ENCODE measurements around the gene AGO1. TPM values are rescaled to one million over a fixed set of nuclear protein-coding genes. Genes with fewer than 3 reads are reported as not detected.
"Not testable (repeated sequence)": the region's sequence is repeated elsewhere in the genome, so short reads cannot be mapped to it uniquely, and the experiment has no call there.

The AGO1 gene
- total RNA-seq, 2 experiments from 2014 or later, result 41.6 to 43.2 TPM

DNA sequence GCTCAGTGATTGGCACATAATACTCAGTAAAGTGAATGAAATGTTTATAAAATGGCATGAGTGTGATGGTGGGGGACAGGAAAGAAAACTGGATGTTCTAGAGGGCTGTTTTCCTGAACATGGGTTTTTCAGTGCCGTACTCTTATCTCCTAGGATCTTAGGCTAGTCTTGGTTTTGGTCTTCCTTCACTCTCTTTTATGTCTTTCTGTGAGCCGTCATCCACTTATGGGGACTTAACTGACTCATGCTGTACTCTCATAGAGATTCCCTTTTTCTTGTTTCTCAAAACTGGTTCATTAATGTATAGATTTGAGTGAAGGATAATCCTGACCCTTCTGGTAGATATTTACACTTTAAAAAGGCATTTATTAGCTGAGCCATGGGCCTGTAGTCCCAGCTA, 64.5 kb downstream of the AGO1 start:
- ChIA-PET POLR2A (no interaction called here), CTCF (no interaction called here)

DNA sequence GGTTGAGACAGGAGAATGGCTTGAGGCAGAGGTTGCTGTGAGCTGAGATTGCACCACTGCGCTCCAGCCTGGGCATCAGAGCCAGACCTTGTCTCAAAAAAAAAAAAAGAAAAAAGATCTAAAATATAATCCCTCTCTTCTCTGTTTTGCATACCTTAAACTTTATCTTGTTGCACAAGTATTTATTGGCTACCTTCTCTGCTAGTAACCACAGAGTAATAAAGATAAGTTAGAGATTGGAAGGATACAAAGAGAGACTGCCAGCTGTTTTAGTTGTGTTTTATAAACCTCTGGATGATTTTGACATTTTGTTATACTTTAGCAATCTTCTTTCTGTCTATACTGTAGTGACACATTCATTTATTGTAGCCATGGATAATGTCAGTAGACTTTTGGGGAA, 75.5 kb downstream of the AGO1 start:
- CTCF ChIA-PET, result no interaction called here

DNA sequence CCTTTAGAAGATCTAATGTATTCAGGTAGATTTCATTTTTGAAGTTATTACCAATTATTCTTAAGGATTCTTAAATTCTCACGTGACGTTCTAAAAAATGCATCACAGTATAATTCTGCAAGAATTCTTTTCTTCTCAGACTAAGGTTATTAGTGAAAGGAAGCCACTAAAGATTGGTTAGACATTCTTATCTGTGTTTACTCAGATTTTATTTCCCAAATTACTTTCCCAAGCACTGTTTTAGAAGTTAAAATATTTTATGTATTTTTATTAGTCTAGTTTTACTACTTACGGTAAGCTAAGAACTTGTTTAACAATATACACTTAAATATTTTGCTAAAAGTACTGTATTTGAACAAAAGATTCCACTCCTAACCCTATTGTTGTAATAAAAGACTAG, 76.3 kb downstream of the AGO1 start:
- CTCF ChIA-PET, result no interaction called here
- POLR2A ChIA-PET, result no interaction called here

More for the DNA sequence above, 75.5 kb downstream of the AGO1 start:
- POLR2A ChIA-PET, result no interaction called here

DNA sequence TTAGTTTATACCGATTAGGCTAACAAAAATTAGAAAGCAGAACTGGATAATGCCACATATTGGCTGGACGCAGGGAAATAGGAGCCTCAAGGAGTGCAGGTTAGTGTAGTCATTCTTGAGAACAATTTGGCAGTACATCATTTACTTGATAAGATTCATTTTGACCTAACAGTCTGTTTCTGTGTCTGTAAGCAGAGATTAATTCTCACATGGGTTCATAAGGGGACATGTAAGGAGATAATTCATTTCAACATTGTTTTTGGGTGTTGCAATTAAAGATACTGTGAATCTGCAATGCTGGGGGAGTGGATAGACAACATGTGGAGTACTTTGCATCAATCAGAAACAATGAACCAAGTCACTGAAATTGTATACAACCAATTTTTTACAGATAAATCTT, 79.9 kb downstream of the AGO1 start:
- CTCF ChIA-PET, result no interaction called here

DNA sequence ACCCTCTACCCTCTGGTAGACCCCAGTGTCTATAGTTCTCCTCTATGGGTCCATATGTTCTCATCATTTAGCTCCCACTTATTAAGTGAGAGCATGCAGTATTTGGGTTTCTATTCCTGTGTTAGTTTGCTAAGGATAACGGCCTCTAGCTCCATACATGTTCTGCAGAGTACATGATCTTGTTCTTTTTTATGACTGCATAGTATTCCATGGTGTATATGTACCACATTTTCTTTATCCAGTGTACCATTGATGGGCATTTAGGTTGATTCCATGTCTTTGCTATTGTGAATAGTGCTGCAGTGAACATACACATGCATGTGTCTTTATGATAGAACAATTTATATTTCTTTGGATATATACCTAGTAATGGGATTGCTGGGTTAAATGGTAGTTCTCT, 81.3 kb downstream of the AGO1 start:
- POLR2A ChIA-PET, CTCF ChIA-PET: not testable (repeated sequence)

More for the DNA sequence above, 79.9 kb downstream of the AGO1 start:
- POLR2A ChIA-PET, result no interaction called here

DNA sequence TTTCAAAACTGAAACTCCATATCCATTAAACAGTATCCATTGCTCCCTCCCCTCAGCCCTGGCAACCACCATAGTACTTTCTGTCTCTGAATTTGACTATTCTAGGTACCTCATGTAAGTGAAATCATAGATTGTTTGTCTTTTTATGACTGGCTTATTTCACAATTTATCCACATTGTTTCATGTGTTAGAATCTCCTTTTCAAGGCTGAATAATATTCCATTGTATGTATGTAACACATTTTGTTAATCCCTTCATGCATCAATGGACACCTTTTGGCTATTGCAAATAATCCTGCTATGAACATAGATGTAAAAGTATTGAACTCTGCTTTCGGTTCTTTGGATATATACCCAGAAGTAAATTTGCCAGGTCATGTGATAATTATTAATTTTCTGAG, 85.4 kb downstream of the AGO1 start:
- ChIA-PET CTCF (no interaction called here), POLR2A (no interaction called here)

DNA sequence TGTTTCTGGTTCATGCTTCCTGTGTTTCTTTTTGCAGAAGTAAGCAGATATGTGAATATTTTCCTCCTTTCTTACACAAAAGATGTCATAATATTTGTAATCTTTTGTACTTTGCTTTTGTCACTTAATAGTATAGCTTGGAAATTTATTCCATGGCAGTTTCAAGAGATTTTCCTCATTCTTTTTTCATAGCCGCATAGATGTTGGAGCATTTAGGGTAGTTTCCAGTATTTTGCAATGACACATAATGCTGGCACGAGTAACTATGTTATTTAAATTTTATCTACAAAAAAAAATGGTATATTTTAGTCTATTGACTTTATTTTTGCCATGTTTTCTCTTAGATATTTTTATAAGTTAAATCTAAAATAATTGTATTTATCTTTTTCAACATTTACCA, 88.6 kb downstream of the AGO1 start:
- ChIA-PET CTCF (no interaction called here), POLR2A (no interaction called here)

DNA sequence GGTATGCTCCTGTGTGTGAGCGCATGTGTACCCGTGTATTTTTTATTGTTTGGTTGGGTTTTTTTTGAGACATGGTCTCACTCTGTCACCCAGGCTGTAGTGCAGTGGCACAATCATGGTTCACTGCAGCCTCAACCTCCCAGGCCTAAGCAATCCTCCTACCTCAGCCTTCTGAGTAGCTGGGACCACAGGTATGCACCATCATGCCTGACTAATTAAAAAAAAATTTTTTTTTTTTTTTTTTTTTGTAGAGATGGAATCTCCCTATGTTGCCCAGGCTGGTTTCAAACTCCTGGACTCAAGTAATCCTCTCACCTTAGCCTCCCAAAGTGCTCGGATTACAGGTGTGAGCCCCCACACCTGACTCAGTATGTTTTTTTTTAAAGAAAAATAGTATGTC, 89.6 kb downstream of the AGO1 start:
- POLR2A ChIA-PET, CTCF ChIA-PET: not testable (repeated sequence)

DNA sequence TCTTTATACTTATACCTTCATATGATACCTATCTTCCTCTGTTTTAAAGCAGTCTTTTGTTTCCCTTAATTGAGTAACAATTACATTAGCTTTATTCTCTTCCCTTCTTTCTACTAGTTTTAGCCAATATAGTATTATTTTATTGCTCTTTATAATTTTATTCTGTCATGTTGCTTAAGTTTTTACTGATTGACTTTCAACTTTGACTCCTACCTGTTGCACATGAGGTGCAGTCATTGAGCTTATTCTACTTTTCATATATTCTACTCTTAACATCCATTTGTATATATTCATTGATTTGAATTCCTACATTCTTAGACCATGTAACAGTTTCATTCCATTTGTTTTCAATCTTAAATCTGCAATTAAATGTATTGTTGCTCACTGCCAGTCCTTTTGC, 97.1 kb downstream of the AGO1 start:
- CTCF ChIA-PET, result no interaction called here
- POLR2A ChIA-PET, result no interaction called here

Other genes with a start within 250 kb of the AGO1 start
- gene PSMB2, start 241.7 kb upstream of the AGO1 start, total RNA-seq, result 100 to 1,000 TPM; 123 to 131 TPM
- 10 to 100 TPM; 20.1 to 20.4 TPM for gene C1orf216, start 164.3 kb upstream of the AGO1 start, total RNA-seq
- 10 to 100 TPM; 86.3 to 87.5 TPM for gene CLSPN, start 113.2 kb upstream of the AGO1 start, total RNA-seq
- 1 to 10 TPM; 5.7 to 7.3 TPM for gene AGO4, start 75.2 kb upstream of the AGO1 start, total RNA-seq
- gene AGO3, start 47.9 kb downstream of the AGO1 start, total RNA-seq, result 10 to 100 TPM; 26.1 to 29.8 TPM
- not detected for gene TEKT2, start 200.9 kb downstream of the AGO1 start, total RNA-seq
- 10 to 100 TPM; 46.0 to 46.6 TPM for gene ADPRS, start 205.7 kb downstream of the AGO1 start, total RNA-seq
- gene COL8A2, start 242.0 kb downstream of the AGO1 start, total RNA-seq, result under 1 TPM; 0.38 to 0.48 TPM

All from activated CD8-positive, alpha-beta memory T cell treated with anti-CD3 and anti-CD28 coated beads for 36 hours (primary cell).